HG03175 (cell line): ENCODE results near the gene PAPPA2.
A peak's percentile ranks its signal among the peaks of the same experiment; 100 is the strongest.

ENCODE experiments used
- ATAC-seq: cut with Tn5 transposase; IDR thresholded peaks from one replicate; pipeline ENCODE4 v1.9.1; 2021; ENCODE audit warnings: mild to moderate bottlenecking, moderate library complexity; ENCODE audit not compliant: unreplicated experiment

Gene PAPPA2

GRCh38 chr1:176499671-176500070 lies 36.7 kb downstream of the PAPPA2 start:
- ATAC-seq = no peak

- ATAC-seq = no peak
These were observed 38.6 kb downstream of the PAPPA2 start for GRCh38 chr1:176501599-176501998.

GRCh38 chr1:176504848-176505553 lies 42.0 kb downstream of the PAPPA2 start:
- no peak for ATAC-seq

GRCh38 chr1:176512966-176513365 lies 50.0 kb downstream of the PAPPA2 start:
- no peak for ATAC-seq

- no peak for ATAC-seq
These were observed 52.3 kb downstream of the PAPPA2 start for GRCh38 chr1:176515310-176515709.

- peak; percentile 85 for ATAC-seq
These were observed 54.5 kb downstream of the PAPPA2 start for GRCh38 chr1:176517484-176517883.

- no peak for ATAC-seq
These were observed 58.2 kb downstream of the PAPPA2 start for GRCh38 chr1:176521211-176521610.

GRCh38 chr1:176522310-176522845 lies 59.4 kb downstream of the PAPPA2 start:
- no peak for ATAC-seq

- ATAC-seq = no peak
These were observed 66.6 kb downstream of the PAPPA2 start for GRCh38 chr1:176529395-176530090.

GRCh38 chr1:176531036-176531435 lies 68.1 kb downstream of the PAPPA2 start:
- ATAC-seq = no peak

GRCh38 chr1:176531921-176532897 lies 69.2 kb downstream of the PAPPA2 start:
- no peak for ATAC-seq

GRCh38 chr1:176533020-176533419 lies 70.0 kb downstream of the PAPPA2 start:
- no peak for ATAC-seq

GRCh38 chr1:176536588-176536987 lies 73.6 kb downstream of the PAPPA2 start:
- no peak for ATAC-seq

- no peak for ATAC-seq
These were observed 76.0 kb downstream of the PAPPA2 start for GRCh38 chr1:176539018-176539417.

GRCh38 chr1:176540428-176540827 lies 77.5 kb downstream of the PAPPA2 start:
- ATAC-seq = no peak

- ATAC-seq = no peak
These were observed 78.7 kb downstream of the PAPPA2 start for GRCh38 chr1:176541663-176542062.

- ATAC-seq = no peak
These were observed 79.4 kb downstream of the PAPPA2 start for GRCh38 chr1:176542352-176542751.

GRCh38 chr1:176543360-176544129 lies 80.6 kb downstream of the PAPPA2 start:
- no peak for ATAC-seq

GRCh38 chr1:176545034-176545639 lies 82.2 kb downstream of the PAPPA2 start:
- ATAC-seq = no peak

GRCh38 chr1:176546825-176547224 lies 83.8 kb downstream of the PAPPA2 start:
- ATAC-seq = no peak
